DMS 273 (cell line): ENCODE measurements around the gene ITPRIPL2.

Experiments used
- DNase-seq: peaks from one replicate; lab custom pipeline; 2025; ENCODE audit not compliant: unreplicated experiment; lab: John Stamatoyannopoulos, UW

Gene ITPRIPL2

DNA sequence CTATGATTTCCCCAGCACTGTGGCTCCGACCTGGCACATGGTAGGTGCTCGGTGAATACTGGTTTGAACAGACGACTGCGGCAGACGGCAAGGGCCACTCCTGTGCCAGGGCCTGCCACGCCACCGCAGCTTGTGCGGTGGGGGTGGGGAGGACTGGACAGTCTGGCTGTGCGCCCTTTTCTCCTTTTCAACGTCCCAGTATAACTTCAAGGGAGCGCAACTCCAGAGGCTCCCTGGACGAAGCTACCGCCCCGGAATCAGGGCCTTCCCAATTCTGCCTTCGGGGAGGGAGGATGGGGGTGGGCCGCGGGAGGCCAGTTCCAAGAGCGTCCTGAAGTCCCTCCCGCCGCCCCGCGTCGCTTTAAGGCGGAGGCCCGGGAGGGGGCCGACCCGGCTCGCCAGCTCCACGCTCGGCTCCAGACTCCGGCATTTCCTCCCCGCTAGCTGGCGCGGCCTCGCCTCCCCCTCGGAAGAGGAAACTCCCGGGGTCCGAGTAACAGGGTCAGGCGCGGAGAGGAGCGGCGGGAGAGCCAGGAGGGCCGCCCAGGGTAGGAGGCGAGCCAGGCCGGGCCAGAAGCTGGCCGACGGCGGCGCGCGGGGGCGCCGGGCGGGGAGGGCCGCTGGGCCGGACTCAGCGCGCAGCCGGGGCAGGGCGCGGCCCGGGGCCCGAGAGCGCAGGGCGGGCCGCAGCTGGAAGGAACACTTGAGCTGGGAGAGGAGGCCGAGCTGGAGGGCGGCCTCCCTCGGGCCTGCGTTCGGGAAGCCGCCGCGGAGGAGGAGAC lies at the start of gene ITPRIPL2:
TSS of gene ITPRIPL2 (plus strand) at position 388 of the 782 bp plus-strand sequence. CDS start 498 bp downstream, outside the sequence.
- DNase-seq = peak; percentile 87

DNA sequence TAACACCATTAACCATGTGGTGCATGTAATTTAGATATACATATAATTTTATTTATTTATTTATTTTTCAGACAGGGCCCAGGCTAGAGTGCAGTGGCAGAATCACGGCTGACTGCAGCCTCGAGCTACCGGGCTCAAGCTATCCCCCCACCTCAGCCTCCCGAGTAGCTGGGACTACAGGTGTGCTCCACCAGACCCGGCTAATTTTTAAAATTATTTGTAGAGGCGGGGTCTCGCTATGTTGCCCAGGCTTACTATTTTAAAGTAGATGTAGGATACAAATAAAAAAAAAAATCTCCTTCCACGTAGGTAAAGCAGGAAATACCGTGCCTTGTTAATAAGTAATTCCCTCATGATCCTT lies 46.8 kb upstream of the ITPRIPL2 start:
- no peak for DNase-seq

DNA sequence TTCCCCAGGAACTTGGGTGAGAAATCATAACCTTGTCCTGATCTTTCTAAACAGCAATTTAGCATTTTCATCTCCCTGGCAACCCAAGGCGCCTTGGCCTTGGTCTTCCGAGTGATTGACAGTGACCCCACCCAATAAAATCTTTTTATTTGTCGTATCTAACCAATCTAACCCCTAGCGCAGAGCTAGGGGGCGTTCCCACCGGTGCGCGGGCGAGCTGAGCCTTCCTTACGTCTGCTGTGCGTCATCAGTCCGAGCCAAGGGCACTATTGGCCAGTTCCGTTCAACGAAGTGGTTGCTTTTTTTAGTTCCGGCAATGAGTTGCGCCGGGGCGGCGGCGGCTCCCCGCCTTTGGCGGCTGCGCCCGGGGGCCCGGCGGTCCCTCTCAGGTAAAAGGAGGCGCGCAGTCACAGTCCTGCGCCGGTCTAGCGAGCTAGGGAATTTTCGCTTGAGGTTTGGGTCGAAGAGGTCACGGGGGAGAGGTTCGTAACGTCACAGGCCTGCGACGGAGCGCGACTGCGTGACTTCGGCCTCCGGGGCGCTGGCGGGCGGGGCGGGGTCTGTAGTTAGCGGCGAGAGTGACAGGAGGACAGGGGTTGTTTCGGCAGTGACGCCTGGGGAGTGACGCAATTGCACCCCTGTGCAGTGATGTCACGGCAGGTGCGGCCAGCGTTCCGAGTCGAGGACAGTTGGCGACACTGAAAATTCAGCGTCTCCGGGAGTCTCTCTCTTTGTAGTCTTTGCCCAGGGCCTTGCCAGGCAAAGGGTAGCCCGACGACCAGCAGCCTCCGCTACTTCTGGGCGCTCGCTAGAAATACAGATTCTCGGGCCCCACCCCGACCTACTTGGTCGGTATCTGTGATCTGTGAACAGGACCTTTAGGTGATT lies 46.2 kb upstream of the ITPRIPL2 start, which contains the start of gene COQ7:
TSS of gene COQ7 (plus strand) at position 266 of the 888 bp plus-strand sequence. CDS start at position 317, 51 bp downstream.
- peak; percentile 100 for DNase-seq

DNA sequence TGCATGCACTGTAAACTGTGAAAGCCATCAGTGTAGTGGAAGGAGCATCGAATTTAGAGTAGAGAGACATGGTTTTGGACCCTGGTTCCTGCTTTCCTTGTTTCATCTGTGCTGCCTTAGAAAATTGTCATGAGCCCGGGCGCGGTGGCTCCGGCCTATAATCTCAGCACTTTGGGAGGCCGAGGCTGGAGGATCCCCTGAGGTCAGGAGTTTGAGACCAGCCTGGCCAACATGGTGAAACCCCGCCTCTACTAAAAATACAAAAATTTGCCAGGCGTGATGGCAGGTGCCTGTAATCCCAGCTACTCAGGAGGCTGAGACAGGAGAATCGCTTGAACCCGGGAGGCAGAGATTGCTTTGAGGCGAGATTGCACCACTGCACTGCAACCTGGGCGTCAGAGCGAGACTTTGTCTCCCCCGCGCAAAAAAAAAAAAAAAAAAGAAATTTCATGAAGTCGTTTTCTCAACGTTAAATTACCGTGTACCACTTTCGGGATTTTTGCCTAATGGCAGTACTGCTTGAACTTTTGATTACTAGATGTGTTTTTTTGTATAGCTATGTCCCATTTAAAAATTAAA lies 45.4 kb upstream of the ITPRIPL2 start:
- no peak for DNase-seq

DNA sequence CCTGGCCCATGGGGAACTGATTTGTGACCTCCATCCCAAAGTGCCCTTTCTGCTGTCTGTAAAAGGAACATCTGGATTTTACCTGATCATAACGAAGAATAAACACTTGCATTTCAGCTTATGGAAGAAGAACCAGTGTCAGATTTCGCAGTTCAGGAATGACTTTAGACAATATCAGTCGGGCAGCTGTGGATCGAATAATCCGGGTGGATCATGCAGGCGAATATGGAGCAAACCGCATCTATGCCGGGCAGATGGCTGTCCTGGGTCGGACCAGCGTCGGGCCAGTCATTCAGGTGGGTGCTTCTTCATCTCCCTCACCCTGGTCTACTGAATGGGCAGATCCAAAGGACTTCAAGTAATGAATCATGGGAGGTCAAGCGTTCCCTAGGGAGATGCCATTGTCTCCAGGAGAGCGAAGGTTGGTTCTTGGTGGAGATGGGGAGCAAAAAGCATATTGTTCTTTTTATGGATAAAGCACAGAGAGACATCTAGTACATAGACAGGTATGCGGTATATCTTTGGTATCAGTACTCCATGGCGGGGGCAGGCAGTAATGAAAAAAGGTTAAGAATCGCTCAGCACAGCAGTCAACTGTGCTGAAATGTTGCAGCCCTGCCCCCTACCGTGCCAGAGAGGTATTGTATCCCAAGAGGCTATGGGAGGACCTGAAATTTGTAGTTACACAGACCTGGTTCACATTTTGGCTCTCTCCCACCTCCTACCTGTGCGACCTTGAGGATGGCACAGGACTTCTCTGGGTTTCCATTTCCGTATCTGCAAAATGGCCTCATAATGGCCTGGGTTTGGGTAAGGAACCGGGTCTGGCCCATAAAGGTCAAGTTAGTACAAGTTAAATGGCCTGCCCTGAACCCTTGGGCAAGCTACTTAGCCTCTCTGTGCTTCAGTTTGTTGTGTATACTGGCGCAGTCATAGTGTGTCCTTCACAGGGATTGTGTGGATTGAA lies 41.7 kb upstream of the ITPRIPL2 start:
- peak; percentile 72 for DNase-seq

DNA sequence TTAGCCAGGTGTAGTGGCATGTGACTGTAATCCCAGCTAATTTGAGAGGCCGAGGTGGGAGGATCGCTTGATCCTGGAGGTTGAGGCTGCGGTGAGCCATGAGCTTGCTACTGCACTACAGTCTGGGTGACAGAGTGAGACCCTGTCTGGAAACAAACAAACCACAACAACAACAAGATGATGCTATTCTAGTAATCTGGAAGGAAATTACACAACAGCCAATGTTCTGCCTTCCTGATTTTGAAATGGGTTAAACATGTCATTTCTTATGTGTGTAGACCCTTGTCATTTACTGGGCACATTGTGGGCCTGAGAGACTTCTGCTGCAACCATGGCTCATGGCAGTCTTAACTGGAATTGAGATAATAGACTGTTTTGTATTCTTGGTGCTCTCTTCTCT lies 40.4 kb upstream of the ITPRIPL2 start:
- DNase-seq = no peak

DNA sequence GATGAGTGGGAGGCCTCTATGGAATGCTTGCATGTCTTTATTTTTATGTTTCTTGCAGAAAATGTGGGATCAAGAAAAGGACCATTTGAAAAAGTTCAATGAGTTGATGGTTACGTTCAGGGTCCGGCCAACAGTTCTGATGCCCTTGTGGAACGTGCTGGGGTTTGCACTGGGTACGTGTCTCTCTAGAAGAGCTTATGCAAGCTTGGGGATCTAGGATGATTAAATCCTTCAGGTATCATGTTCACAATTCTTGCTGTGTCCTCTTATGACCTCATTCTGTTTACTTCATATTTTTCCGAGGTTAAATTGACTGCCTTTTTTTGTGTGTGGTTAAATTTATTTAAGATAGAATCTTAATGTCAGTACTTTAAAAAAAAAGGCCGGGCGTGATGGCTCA lies 39.9 kb upstream of the ITPRIPL2 start:
- no peak for DNase-seq

DNA sequence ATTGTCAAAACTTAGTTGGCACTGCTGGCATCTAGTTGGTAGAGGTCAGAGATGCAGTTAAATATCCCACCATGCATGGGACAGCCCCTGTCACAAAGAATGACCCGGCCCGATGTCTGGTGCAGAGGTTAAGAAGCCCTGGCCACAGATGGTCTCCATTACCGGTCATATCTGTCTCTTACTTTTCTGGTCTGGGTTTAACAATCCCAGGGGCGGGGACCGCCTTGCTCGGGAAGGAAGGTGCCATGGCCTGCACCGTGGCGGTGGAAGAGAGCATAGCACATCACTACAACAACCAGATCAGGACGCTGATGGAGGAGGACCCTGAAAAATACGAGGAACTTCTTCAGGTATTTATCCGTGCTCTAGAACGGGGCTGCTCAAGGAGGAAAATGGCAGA lies 38.3 kb upstream of the ITPRIPL2 start:
- no peak for DNase-seq

DNA sequence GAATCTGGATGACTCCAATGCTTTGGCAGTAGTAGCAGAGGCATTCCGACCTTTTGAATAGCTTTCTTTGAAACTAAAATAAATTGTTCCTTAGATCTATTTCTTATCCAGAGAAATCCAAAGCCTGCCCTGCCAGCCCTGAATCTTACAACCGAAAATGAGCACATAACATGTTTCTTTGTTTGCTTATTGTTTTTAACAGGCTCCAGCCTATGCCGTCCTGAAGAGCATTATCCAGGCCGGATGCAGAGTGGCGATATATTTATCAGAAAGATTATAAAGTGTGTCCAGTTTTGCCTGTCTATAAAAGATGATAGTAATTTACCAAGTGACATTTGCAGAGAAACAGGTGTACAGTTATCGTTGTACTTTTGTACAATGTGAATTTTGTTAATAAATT lies 35.9 kb upstream of the ITPRIPL2 start:
- no peak for DNase-seq

DNA sequence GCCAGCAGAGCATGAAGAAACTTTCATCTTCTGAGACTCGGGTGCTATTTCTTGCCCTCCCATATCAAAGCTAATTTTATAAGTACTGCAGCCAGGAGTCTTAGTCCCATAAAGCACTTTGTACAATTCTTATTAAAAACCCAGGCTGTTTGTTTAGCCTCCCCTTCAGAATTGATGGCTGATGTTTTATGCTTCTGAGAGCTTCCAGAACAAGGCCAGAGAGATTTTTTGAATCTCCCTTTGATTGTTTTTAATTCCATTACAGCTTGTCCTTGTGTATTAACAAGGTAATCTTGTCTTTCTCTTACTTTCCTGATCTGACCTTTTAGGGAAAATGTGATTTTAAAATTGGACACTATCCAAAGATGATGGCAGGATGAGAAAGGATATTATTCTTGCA lies 30.1 kb upstream of the ITPRIPL2 start:
- DNase-seq = no peak

DNA sequence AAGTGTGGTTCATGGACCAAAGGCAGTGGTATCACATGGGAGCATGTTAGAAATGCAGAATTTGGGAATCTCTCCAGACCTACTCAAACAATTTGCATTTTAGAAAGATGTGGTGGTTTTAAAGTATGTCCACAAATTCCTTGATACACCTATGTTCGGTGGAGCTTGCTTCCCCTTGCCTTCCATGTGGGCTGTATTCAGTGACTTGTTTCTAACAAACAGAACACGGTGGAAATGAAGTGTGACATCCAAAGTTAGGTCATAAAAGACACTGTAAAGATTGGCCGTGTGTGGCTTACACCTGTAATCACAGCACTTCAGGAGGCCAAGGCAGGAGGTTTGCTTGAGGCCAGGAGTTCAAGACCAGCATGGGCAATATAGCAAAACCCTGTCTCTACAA lies 29.6 kb upstream of the ITPRIPL2 start:
- DNase-seq = no peak

DNA sequence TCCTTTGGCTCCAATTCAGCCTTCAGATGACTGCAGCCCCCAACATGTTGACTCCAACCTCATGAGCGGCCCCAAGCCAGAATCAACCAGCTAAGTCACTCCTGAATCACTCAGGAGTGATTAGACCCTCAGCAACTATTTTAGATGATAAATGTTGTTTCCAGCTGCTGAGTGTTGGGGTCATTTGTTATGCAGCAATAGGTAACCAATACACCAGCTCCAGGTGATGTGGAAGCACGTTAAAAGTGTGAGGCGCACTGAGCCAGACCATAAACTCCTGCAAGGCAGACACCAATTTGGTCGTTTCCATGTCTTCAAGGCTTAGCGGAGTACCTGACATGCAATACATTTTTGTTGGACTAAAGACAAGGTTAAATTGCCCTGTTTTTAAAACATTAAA lies 28.9 kb upstream of the ITPRIPL2 start:
- DNase-seq = no peak

DNA sequence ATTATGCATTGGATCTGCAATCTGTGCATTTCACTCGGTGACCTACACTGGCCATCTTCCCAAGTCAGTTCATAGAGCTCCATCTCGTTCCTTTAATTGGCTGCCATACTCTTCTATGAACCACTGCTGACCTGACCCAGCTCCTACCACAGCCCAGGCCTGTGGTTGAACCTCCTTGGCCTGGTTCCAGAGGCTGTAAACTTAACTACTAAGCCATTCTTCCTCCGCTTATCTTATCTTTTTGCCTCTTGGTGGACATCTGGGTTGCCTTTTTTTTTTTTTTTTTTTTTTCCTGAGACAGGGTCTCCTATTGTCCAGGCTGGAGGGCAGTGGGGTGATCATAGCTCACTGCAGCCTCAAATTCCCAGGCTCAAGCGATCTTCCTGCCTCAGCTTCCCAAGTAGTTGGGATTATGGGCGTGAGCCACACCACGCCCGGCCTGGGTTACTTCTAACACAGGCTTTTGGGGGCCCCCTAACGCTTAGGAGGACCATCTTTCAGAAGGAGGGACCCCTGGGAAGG lies 28.0 kb upstream of the ITPRIPL2 start:
- DNase-seq = peak; percentile 27

DNA sequence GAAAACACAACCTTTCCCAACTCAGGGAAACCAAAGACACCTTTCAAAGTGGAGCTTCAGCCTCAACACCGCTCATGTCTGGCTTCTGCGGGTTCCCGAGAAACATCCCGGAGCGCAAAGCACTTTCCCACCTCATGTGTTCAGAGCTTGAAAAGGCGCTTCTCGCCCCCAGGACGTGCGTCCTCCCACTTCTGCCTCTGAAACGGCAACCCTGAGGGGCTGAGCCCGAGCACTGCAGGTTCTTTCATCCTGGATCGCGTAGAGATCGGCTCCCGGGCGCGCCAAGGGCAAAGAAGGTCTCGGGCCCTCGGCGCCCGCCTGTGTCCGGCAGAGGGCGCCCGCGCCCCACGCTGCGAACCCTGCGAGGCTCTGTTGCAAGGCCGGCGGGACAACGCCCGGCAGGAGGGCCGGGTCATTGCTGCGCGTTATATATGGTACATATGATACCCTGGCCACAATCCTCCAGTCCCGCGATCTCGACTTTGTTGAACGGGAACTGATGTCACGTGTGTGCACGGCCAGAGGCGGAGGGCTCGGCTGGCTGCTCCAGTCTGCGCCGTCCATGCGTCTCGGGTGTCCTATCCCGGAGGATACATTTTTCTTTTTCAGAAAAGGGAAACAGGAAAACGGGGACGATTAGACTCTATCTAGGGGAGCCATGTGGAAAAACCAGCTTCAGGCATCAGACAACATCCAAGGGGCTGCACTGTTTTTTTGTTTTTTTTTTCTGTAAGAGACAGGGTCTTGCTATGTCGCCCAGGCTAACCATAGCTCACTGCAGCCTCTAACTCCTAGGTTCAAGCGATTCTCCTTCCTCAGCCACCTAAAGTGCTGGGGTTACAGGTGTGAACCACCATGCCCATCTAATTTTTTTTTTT lies 27.2 kb upstream of the ITPRIPL2 start:
- peak; percentile 98 for DNase-seq

DNA sequence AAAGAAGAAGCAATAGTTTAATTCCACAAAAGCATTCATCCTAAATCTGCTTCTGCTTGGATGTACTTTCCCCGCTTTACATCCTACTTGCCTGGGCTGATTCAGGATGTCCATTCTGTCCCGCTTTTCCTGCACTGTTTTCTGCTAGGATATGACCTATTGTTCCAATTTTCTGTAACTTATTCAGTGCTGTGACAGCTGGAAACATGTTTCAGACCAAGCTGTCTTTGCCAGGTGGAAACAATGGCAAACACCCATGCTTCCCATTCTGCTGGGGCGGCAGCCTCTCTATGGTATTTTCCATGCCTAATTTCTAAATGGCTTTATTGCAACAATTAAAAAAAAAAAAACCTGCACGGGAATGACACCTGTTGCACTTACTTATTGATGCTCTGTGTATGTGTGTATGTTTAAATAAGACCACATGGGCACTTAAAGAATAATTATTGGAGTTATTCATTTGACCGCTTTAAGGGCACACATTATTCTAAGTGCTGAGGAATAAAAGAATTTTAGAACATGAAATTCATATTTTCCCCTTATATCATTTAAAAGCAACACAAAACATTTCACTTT lies 25.3 kb upstream of the ITPRIPL2 start:
- peak; percentile 19 for DNase-seq

DNA sequence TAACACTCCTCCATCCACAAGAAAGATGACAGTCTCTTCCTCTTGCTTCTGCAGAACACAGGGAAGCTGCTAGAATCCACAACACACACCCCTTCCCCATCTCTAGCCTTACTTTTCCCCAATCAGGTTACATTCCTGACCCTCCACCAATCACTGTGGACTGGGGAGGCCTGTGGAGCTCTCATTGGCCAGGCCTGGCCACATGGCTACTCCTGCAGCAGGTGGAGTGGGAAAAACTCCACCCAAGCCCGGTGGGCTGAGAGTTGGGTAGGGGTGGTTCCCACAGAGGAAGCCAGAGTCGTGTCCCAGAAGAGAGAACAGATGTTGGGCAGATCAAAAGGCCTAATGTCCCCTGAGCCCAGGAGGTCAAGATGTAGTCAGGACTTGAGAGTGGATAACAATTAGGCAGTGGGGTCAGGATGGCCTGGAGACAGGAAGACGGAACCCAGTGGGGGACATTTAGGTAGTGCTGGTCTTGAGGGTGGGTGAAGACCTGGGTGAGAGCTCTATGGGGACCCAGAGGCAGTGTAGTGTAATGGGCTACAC lies 24.3 kb upstream of the ITPRIPL2 start:
- DNase-seq = no peak

DNA sequence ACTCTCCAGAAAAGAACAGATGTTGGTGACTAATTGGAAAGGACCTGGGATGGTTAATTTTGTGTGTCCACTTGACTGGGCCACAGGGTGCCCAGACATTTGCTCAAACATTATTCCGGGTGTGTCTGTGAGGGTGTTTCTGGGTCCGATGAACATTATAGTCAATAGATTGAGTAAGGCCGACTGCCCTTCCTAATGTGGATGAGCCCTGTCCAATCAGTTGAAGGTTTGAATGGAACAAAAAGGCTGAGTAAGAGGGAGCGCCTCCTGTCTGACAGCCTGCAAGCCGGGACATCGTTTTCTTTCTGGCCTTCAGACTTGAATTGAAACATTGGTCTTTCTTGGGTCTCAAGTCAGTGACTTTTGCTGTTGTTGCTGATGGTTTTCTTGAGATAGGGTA lies 22.8 kb upstream of the ITPRIPL2 start:
- DNase-seq = no peak

DNA sequence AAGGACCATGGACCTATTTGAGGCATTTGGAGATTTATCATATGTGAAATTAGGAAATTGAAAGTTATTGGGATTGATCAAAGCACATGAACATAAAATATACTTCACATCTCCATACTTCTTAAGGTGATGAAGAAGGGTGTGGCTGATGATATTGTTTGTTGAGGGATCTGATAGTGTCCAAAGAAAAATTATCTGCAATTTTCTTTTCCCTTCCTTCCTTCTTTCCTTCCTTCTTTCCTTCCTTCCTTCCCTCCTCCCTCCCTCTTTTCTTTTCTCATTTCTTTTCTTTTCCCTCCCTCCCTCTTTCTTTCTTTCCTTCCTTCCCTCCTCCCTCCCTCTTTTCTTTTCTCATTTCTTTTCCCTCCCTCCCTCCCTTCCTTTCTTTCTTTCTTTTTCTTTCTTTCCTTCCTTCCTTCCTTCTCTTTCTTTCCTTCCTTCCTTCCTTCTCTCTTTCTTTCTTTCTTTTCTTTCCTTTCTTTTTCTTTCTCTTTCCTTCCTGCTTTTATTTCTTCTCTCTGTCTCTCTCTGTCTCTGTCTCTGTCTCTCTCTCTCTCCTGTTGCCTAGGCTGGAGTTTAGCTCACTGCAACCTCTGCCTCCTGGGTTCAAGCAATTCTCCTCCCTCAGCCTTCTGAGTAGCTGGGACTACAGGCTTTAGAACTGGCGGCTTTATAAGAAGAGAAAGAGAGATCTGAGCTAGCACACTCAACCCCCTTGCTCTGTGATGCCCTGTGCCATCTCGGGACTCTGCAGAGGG lies 20.9 kb upstream of the ITPRIPL2 start:
- no peak for DNase-seq
